ELF-1 (cell line): ENCODE data around the gene SMARCD2.
A peak's percentile ranks its signal among the peaks of the same experiment; 100 is the strongest.

Source experiments
- DNase-seq: peaks from one replicate; pipeline ENCODE4 v3.0.0-alpha.2; 2016; ENCODE audit warnings: low read depth, low spot score

Gene SMARCD2

GRCh38 chr17:63832455-63832854 is 10.0 kb downstream of the SMARCD2 start:
- DNase-seq, result no peak

DNA sequence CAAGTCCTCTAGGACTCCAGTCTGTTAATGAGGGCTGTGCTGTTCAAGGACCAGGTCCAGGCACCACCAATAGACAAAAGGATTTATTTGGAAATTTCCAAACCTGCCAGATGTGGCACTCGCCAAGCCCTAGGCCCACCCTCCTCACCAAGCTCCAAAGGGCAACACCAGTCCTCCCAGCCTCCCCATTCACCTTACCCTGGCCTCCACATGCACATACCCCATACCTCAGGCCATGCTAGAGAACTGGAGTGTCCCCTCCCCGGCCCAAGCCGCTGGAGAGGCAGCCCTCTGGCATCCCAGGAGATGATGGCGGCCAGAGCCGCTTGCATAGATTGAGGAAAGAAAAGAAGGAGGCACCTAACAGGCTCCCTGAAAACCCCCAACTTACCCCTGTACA is 10.5 kb downstream of the SMARCD2 start:
- DNase-seq, result no peak

GRCh38 chr17:63831505-63831904 is 11.0 kb downstream of the SMARCD2 start:
- no peak for DNase-seq

DNA sequence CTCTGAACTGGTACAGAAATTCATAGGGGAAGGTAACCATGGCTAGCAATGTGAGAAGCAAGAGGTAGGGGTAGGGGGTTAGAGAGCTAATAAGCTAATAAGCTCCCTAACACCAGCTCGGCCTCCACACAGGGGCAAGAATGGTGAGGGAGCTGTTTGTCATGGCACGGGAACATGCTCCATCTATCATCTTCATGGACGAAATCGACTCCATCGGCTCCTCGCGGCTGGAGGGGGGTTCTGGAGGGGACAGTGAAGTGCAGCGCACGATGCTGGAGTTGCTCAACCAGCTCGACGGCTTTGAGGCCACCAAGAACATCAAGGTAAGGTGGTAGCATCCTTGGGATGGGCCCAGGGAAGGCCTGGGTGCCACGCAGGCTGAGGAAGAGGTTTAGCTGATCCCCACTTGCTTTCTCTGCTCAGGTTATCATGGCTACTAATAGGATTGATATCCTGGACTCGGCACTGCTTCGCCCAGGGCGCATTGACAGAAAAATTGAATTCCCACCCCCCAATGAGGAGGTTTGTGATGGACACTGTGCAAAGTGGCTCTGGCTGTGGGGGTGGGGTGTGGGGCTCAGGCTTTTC is 11.5 kb downstream of the SMARCD2 start:
- no peak for DNase-seq

DNA sequence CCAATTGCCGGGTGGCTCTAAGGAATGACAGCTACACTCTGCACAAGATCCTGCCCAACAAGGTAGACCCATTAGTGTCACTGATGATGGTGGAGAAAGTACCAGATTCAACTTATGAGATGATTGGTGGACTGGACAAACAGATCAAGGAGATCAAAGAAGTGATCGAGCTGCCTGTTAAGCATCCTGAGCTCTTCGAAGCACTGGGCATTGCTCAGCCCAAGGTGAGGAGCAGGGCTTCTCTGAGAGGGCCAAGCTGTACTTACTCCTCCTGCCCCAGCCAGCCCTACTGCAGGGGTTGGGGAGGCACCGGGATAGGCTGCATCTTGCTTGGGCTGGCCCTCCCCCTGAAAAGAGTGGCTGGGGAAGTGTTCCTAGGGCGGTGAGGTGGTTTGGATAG is 12.2 kb downstream of the SMARCD2 start:
- DNase-seq, result no peak

GRCh38 chr17:63828936-63829335 is 13.5 kb downstream of the SMARCD2 start:
- DNase-seq, result no peak

DNA sequence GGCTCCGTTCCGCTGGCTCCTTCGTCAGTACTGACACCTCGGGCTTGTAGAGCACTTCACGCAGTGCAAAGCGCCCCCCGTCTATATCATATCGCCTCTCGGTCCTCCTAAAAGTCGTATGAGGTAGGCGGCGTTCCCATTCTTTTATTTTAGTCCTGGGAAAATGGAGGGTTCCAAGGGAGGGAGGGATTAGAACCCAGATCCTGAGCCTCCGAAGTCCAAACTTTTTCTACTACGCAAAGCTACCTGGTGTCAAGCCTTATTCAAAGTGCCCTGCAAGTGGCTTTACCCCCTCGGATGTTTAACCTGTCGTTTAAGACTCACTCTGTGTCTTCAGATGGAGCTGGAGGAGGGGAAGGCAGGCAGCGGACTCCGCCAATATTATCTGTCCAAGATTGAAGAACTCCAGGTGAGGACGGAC is 14.7 kb downstream of the SMARCD2 start:
- DNase-seq, result no peak

- peak; percentile 95 for DNase-seq
Observed at GRCh38 chr17:63827002-63827800, 15.3 kb downstream of the SMARCD2 start, which contains the start of the genes FTSJ3 and PSMC5. TSS of gene FTSJ3 (minus strand) at chr17:63827663. CDS start at chr17:63826902, 761 bp downstream. TSS of gene PSMC5 (plus strand) at chr17:63827431. CDS start at chr17:63827491, 60 bp downstream.

- DNase-seq, result no peak
Observed at GRCh38 chr17:63826468-63827001, 15.9 kb downstream of the SMARCD2 start.

DNA sequence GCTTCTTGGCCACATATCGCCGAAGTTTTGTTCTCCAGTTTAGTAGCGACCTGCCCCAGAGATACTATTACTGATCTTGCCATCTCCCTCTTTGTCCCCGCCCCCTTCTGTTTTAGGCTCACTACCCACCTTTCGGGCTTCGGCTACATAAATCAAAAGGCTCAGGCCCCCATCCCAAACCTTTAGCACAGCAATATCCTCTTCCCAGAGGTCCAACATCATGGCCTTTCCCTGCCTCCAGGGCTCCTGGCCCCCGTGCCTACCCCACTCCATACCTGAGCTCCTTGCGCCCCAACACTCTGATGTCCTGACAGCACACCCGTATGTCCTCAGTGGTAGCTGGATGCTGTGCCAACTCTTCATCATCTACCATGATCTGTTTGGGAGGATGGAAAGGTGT is 18.1 kb downstream of the SMARCD2 start:
- DNase-seq, result no peak

- DNase-seq, result no peak
Observed at GRCh38 chr17:63823659-63824331, 18.7 kb downstream of the SMARCD2 start.

- no peak for DNase-seq
Observed at GRCh38 chr17:63822537-63822936, 19.9 kb downstream of the SMARCD2 start.

DNA sequence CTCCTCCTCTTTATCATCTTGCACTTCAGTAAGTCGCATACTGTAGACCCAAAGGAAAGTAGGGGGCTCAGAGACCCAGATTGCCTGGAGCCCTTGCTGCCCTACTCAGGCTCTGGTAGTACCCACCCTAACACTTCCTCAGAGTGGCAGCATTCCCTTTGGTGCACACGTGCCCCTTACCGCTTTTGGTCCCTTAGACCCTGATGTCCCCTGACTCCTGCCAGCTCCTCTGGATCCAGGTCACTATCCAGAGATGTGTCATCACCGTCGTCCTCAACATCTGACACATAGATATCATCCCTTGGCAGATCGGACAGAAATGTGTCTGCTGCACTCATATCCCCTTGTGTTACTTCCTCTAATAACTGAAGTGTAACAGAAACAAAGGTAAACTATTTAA is 20.7 kb downstream of the SMARCD2 start:
- no peak for DNase-seq

- DNase-seq, result no peak
Observed at GRCh38 chr17:63820963-63821561, 21.4 kb downstream of the SMARCD2 start.

GRCh38 chr17:63819585-63820537 is 22.6 kb downstream of the SMARCD2 start:
- no peak for DNase-seq

DNA sequence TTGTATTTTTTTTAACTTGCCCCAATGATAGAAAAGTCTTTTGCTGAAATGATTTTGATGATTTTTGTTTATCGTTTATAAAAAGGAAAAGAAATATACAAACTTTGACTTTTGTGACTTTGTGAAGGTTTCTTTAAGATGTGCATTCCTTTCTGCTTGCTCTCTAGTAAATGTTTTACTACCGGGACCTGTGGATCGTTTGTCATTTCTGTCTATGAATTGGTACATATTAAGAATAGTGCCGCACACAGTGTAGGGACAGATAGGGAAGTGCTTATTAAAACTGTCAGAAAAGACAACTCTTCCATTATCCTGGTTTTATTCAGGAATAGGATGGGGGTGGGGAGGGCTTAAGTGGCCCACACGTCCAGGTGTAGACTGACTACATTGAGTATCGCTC is 23.4 kb downstream of the SMARCD2 start:
- no peak for DNase-seq

GRCh38 chr17:63817736-63818385 is 24.6 kb downstream of the SMARCD2 start:
- DNase-seq, result no peak

- DNase-seq, result no peak
Observed at GRCh38 chr17:63816669-63817068, 25.8 kb downstream of the SMARCD2 start.

GRCh38 chr17:63816123-63816522 is 26.4 kb downstream of the SMARCD2 start:
- no peak for DNase-seq

DNA sequence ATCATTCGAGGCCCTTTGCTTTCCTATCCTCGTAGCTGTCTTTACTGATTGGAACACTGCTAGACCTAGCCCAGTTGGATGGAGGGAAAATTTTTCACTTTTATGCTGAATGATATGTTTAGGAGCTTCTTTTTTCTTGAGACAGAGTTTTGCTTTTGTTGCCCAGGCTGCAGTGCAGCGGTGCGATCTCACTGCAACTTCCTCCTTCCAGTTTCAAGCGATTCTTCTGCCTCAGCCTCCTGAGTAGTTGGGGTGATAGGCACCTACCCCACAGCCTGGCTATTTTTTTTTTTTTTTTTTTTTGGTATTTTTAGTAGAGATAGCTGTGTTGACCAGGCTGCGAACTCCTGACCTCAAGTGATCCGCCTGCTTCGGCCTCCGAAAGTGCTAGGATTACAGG is 32.5 kb downstream of the SMARCD2 start:
- DNase-seq, result no peak
